ENCODE measurements around the gene CBLN2. TPM values are rescaled to one million over a fixed set of nuclear protein-coding genes. Genes with fewer than 3 reads are reported as not detected.

The CBLN2 gene
- total and polyA plus RNA-seq, 2 of the 13 experiments (the other 11 are each of a cell fraction or from before 2014, with no cell fraction given): not detected

DNA sequence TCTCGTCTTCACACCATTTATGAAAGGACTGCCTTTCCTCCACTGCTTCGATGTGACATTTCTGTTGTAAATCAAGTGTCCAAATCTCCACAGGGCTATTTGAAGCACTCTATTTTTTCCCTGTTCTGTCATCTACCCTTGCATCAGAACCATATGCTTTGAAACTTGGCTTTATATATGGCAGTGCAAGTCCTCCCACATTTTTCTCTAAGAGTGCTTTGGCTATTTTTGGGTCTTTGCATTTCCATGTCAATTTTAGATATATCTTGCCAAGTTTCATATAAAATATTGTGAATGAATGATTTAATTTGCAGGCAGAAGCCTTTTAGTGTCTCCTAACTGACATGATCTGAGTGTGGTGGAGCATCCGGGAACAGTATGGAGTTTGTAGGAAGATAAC, 37.8 kb upstream of the CBLN2 start:
- no peak for ATAC-seq
- no peak for DNase-seq (ENCODE audit: low spot score)
- Histone ChIP-seq H3K4me3 (replicated peaks in 1 of 3; ENCODE audit: insufficient read depth in 1 of 3, low read depth in 2 of 3, low read length in 3 of 3) (no peak overlapping the region), H3K4me1 (ENCODE audit: insufficient read depth, low read length) (no peaks in the 10 kb centered on the region), H2AFZ (ENCODE audit: low read length) (no peak overlapping the region), H3K9me3 (ENCODE audit: low read length) (no peaks in the 10 kb centered on the region), H3K4me2 (ENCODE audit: low read depth, low read length) (no peak overlapping the region), H3K27ac (ENCODE audit: extremely low read length, insufficient read depth, low read length) (no peak overlapping the region), H3K9ac (ENCODE audit: insufficient read depth, low read depth, low read length) (no peak overlapping the region), H3K27me3 (ENCODE audit: control insufficient read depth in 1 of 2, insufficient read depth in 2 of 2, low read length in 2 of 2) (no peaks in the 10 kb centered on the region), H3K36me3 (replicated peaks in 1 of 2; ENCODE audit: control insufficient read depth in 1 of 2, insufficient read depth in 2 of 2, low read length in 2 of 2) (no peaks in the 10 kb centered on the region), H3K79me2 (ENCODE audit: insufficient read depth, low read length) (no peaks in the 10 kb centered on the region), H4K20me1 (ENCODE audit: insufficient read depth, low read length) (no peaks in the 10 kb centered on the region)
- no TSS peak for BruUV-seq (replicated peaks)
- intact Hi-C loops (cut with micrococcal nuclease; ENCODE audit: unreplicated experiment) (no loop called here), in situ Hi-C loops (cut with HindIII; ENCODE audit: extremely low pct_ligation_motif_present, low pct_unique_long_range_greater_than_20kb) (no loop called here)
- 0% methylated on average over 3 of the region's 3 CpGs for WGBS (ENCODE audit: low lambda C conversion rate)
- ChIA-PET POLR2A (no interaction called here), CTCF (ENCODE audit: low intra/inter-chr PET ratio, low total read pairs) (no interaction called here)
- FAIRE-seq: no peak
- TF ChIP-seq MLXIP (CRISPR knock-in tag; IDR thresholded peaks at IDR 0.05; ENCODE audit: borderline replicate concordance): no peak
- TF ChIP-seq KDM5A (IDR thresholded peaks at IDR 0.05; ENCODE audit: borderline replicate concordance, low read length): no peak
- TF ChIP-seq FOXJ3 (CRISPR knock-in tag; IDR thresholded peaks at IDR 0.05; ENCODE audit: borderline replicate concordance): no peak
- TF ChIP-seq SP4 (CRISPR knock-in tag; IDR thresholded peaks at IDR 0.05): no peak
- no peak for TF ChIP-seq ZNF569 (CRISPR knock-in tag; IDR thresholded peaks at IDR 0.05; ENCODE audit: borderline replicate concordance)
- TF ChIP-seq, protein P1, sequence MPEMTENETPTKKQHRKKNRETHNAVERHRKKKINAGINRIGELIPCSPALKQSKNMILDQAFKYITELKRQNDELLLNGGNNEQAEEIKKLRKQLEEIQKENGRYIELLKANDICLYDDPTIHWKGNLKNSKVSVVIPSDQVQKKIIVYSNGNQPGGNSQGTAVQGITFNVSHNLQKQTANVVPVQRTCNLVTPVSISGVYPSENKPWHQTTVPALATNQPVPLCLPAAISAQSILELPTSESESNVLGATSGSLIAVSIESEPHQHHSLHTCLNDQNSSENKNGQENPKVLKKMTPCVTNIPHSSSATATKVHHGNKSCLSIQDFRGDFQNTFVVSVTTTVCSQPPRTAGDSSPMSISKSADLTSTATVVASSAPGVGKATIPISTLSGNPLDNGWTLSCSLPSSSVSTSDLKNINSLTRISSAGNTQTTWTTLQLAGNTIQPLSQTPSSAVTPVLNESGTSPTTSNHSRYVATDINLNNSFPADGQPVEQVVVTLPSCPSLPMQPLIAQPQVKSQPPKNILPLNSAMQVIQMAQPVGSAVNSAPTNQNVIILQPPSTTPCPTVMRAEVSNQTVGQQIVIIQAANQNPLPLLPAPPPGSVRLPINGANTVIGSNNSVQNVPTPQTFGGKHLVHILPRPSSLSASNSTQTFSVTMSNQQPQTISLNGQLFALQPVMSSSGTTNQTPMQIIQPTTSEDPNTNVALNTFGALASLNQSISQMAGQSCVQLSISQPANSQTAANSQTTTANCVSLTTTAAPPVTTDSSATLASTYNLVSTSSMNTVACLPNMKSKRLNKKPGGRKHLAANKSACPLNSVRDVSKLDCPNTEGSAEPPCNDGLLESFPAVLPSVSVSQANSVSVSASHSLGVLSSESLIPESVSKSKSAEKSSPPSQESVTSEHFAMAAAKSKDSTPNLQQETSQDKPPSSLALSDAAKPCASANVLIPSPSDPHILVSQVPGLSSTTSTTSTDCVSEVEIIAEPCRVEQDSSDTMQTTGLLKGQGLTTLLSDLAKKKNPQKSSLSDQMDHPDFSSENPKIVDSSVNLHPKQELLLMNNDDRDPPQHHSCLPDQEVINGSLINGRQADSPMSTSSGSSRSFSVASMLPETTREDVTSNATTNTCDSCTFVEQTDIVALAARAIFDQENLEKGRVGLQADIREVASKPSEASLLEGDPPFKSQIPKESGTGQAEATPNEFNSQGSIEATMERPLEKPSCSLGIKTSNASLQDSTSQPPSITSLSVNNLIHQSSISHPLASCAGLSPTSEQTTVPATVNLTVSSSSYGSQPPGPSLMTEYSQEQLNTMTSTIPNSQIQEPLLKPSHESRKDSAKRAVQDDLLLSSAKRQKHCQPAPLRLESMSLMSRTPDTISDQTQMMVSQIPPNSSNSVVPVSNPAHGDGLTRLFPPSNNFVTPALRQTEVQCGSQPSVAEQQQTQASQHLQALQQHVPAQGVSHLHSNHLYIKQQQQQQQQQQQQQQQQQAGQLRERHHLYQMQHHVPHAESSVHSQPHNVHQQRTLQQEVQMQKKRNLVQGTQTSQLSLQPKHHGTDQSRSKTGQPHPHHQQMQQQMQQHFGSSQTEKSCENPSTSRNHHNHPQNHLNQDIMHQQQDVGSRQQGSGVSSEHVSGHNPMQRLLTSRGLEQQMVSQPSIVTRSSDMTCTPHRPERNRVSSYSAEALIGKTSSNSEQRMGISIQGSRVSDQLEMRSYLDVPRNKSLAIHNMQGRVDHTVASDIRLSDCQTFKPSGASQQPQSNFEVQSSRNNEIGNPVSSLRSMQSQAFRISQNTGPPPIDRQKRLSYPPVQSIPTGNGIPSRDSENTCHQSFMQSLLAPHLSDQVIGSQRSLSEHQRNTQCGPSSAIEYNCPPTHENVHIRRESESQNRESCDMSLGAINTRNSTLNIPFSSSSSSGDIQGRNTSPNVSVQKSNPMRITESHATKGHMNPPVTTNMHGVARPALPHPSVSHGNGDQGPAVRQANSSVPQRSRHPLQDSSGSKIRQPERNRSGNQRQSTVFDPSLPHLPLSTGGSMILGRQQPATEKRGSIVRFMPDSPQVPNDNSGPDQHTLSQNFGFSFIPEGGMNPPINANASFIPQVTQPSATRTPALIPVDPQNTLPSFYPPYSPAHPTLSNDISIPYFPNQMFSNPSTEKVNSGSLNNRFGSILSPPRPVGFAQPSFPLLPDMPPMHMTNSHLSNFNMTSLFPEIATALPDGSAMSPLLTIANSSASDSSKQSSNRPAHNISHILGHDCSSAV (CRISPR knock-in tag; IDR thresholded peaks at IDR 0.05; ENCODE audit: borderline replicate concordance): no peak
- TF ChIP-seq ZNF354B (CRISPR knock-in tag; IDR thresholded peaks at IDR 0.05): no peak
- TF ChIP-seq, protein P2, sequence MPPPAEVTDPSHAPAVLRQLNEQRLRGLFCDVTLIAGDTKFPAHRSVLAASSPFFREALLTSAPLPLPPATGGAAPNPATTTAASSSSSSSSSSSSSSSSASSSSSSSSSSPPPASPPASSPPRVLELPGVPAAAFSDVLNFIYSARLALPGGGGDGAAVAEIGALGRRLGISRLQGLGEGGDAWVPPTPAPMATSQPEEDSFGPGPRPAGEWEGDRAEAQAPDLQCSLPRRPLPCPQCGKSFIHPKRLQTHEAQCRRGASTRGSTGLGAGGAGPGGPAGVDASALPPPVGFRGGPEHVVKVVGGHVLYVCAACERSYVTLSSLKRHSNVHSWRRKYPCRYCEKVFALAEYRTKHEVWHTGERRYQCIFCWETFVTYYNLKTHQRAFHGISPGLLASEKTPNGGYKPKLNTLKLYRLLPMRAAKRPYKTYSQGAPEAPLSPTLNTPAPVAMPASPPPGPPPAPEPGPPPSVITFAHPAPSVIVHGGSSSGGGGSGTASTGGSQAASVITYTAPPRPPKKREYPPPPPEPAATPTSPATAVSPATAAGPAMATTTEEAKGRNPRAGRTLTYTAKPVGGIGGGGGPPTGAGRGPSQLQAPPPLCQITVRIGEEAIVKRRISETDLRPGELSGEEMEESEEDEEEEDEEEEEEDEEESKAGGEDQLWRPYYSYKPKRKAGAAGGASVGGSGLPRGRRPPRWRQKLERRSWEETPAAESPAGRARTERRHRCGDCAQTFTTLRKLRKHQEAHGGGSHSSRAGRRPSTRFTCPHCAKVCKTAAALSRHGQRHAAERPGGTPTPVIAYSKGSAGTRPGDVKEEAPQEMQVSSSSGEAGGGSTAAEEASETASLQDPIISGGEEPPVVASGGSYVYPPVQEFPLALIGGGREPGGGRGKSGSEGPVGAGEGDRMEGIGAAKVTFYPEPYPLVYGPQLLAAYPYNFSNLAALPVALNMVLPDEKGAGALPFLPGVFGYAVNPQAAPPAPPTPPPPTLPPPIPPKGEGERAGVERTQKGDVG (CRISPR knock-in tag; IDR thresholded peaks at IDR 0.05; ENCODE audit: borderline replicate concordance): no peak
- no peak for TF ChIP-seq PHB2 (IDR thresholded peaks at IDR 0.05; ENCODE audit: partially characterized antibody)
- no peak for TF ChIP-seq ZNF12 (CRISPR knock-in tag; IDR thresholded peaks at IDR 0.05)
- TF ChIP-seq ZKSCAN8 (CRISPR knock-in tag; IDR thresholded peaks at IDR 0.05; ENCODE audit: borderline replicate concordance): no peak
